SJCRH30 (cell line): ENCODE measurements around the gene RANBP10. TPM values are rescaled to one million over a fixed set of nuclear protein-coding genes. Genes with fewer than 3 reads are reported as not detected.
"Not testable (repeated sequence)": the region's sequence is repeated elsewhere in the genome, so short reads cannot be mapped to it uniquely, and the experiment has no call there.

Source experiments
- DNase-seq, 2 experiments: peaks; one replicate each; pipeline ENCODE4 v3.0.0-alpha.2; 2015 to 2020
- H3K27ac ChIP-seq: fragments of 250-450 bp; sonication (Bioruptor Pico); 2 replicates; pipeline ENCODE4 v1.5.1; 2020; ENCODE audit warnings: mild to moderate bottlenecking, moderate library complexity
- H3K27me3 ChIP-seq: fragments of 250-450 bp; sonication (Bioruptor Pico); 2 replicates; pipeline ENCODE4 v1.5.1; 2020; ENCODE audit warnings: mild to moderate bottlenecking, moderate library complexity
- H3K36me3 ChIP-seq: fragments of 250-450 bp; sonication (Bioruptor Pico); 2 replicates; pipeline ENCODE4 v1.5.1; 2020; ENCODE audit warnings: mild to moderate bottlenecking, moderate library complexity
- H3K4me1 ChIP-seq: fragments of 250-450 bp; sonication (Bioruptor Pico); 2 replicates; pipeline ENCODE4 v1.5.1; 2020; ENCODE audit warnings: mild to moderate bottlenecking, moderate library complexity
- H3K4me3 ChIP-seq: fragments of 250-450 bp; sonication (Bioruptor Pico); 2 replicates; pipeline ENCODE4 v1.5.1; 2020; ENCODE audit warnings: mild to moderate bottlenecking, moderate library complexity
- H3K9me3 ChIP-seq: fragments of 250-450 bp; sonication (Bioruptor Pico); replicated peaks from 2 replicates; pipeline ENCODE4 v1.5.1; 2020; ENCODE audit warnings: mild to moderate bottlenecking, moderate library complexity
- total RNA-seq: library from RNA; depleted of rRNA; stranded (reverse); fragments of >200 nt; shearing (Covaris generic); gene quantifications from 2 replicates; pipeline ENCODE4 v1.2.3, GENCODE V29; 2014

Gene RANBP10
- total RNA-seq, 1 experiment from 2014 or later: 4.9 TPM

GRCh38 chr16:67758966-67759365, 47.4 kb downstream of the RANBP10 start:
- no peak overlapping the region for H3K4me3 ChIP-seq
- no peaks in the 10 kb centered on the region for H3K4me1 ChIP-seq
- no peak overlapping the region for H3K27ac ChIP-seq
- no peaks in the 10 kb centered on the region for H3K9me3 ChIP-seq
- H3K36me3 ChIP-seq: no peaks in the 10 kb centered on the region
- DNase-seq: no peak
- no peaks in the 10 kb centered on the region for H3K27me3 ChIP-seq

GRCh38 chr16:67758006-67758405, 48.4 kb downstream of the RANBP10 start:
- H3K27me3 ChIP-seq: no peaks in the 10 kb centered on the region
- H3K9me3 ChIP-seq: no peaks in the 10 kb centered on the region
- H3K4me1 ChIP-seq: no peaks in the 10 kb centered on the region
- no peaks in the 10 kb centered on the region for H3K36me3 ChIP-seq
- no peak overlapping the region for H3K27ac ChIP-seq
- no peak for DNase-seq
- H3K4me3 ChIP-seq: no peak overlapping the region

GRCh38 chr16:67752641-67753040, 53.7 kb downstream of the RANBP10 start:
- DNase-seq: no peak
- Histone ChIP-seq H3K4me3 (no peak overlapping the region), H3K27ac (no peak overlapping the region), H3K4me1 (no peaks in the 10 kb centered on the region), H3K9me3 (no peaks in the 10 kb centered on the region), H3K27me3 (no peaks in the 10 kb centered on the region), H3K36me3 (no peaks in the 10 kb centered on the region)

GRCh38 chr16:67751331-67751730, 55.0 kb downstream of the RANBP10 start:
- H3K36me3 ChIP-seq, H3K4me3 ChIP-seq, H3K4me1 ChIP-seq, H3K27ac ChIP-seq, DNase-seq, H3K9me3 ChIP-seq, H3K27me3 ChIP-seq: not testable (repeated sequence)

GRCh38 chr16:67750466-67750865, 55.9 kb downstream of the RANBP10 start:
- Histone ChIP-seq H3K36me3 (no peaks in the 10 kb centered on the region), H3K4me1 (no peaks in the 10 kb centered on the region), H3K27ac (no peak overlapping the region), H3K27me3 (no peaks in the 10 kb centered on the region), H3K9me3 (no peaks in the 10 kb centered on the region), H3K4me3 (no peak overlapping the region)
- no peak for DNase-seq

- Histone ChIP-seq H3K27me3 (no peaks in the 10 kb centered on the region), H3K36me3 (no peaks in the 10 kb centered on the region), H3K9me3 (no peaks in the 10 kb centered on the region), H3K4me1 (no peaks in the 10 kb centered on the region), H3K4me3 (no peak overlapping the region), H3K27ac (no peak overlapping the region)
- DNase-seq: no peak
Observed at GRCh38 chr16:67749436-67750078, 56.8 kb downstream of the RANBP10 start.

- Histone ChIP-seq H3K9me3 (no peaks in the 10 kb centered on the region), H3K4me3 (no peak overlapping the region), H3K27ac (no peak overlapping the region), H3K4me1 (no peaks in the 10 kb centered on the region), H3K36me3 (no peaks in the 10 kb centered on the region), H3K27me3 (no peaks in the 10 kb centered on the region)
- no peak for DNase-seq
Observed at GRCh38 chr16:67748834-67749233, 57.5 kb downstream of the RANBP10 start.

- no peak overlapping the region for H3K4me3 ChIP-seq
- H3K9me3 ChIP-seq: no peaks in the 10 kb centered on the region
- H3K4me1 ChIP-seq: no peaks in the 10 kb centered on the region
- H3K27ac ChIP-seq: no peak overlapping the region
- DNase-seq: no peak
- H3K27me3 ChIP-seq: no peaks in the 10 kb centered on the region
- no peaks in the 10 kb centered on the region for H3K36me3 ChIP-seq
Observed at GRCh38 chr16:67746846-67747245, 59.5 kb downstream of the RANBP10 start.

- no peak for DNase-seq
- H3K27ac ChIP-seq: no peak overlapping the region
- H3K27me3 ChIP-seq: no peaks in the 10 kb centered on the region
- H3K4me1 ChIP-seq: no peaks in the 10 kb centered on the region
- H3K36me3 ChIP-seq: no peaks in the 10 kb centered on the region
- no peak overlapping the region for H3K4me3 ChIP-seq
- H3K9me3 ChIP-seq: no peaks in the 10 kb centered on the region
Observed at GRCh38 chr16:67741118-67741517, 65.2 kb downstream of the RANBP10 start.

GRCh38 chr16:67740391-67740790, 66.0 kb downstream of the RANBP10 start:
- DNase-seq: no peak
- no peaks in the 10 kb centered on the region for H3K4me1 ChIP-seq
- no peaks in the 10 kb centered on the region for H3K9me3 ChIP-seq
- H3K36me3 ChIP-seq: no peaks in the 10 kb centered on the region
- H3K27ac ChIP-seq: no peak overlapping the region
- no peaks in the 10 kb centered on the region for H3K27me3 ChIP-seq
- no peak overlapping the region for H3K4me3 ChIP-seq

GRCh38 chr16:67736858-67737257, 69.5 kb downstream of the RANBP10 start:
- H3K27ac ChIP-seq: no peak overlapping the region
- no peaks in the 10 kb centered on the region for H3K4me1 ChIP-seq
- H3K27me3 ChIP-seq: no peaks in the 10 kb centered on the region
- no peak for DNase-seq
- no peaks in the 10 kb centered on the region for H3K36me3 ChIP-seq
- no peak overlapping the region for H3K4me3 ChIP-seq
- H3K9me3 ChIP-seq: no peaks in the 10 kb centered on the region

- Histone ChIP-seq H3K4me1 (no peaks in the 10 kb centered on the region), H3K4me3 (no peak overlapping the region), H3K27me3 (no peaks in the 10 kb centered on the region), H3K27ac (no peak overlapping the region), H3K9me3 (no peaks in the 10 kb centered on the region), H3K36me3 (no peaks in the 10 kb centered on the region)
- DNase-seq: no peak
Observed at GRCh38 chr16:67734731-67735201, 71.6 kb downstream of the RANBP10 start.

- Histone ChIP-seq H3K9me3 (no peaks in the 10 kb centered on the region), H3K27ac (no peak overlapping the region), H3K4me1 (no peaks in the 10 kb centered on the region), H3K36me3 (no peaks in the 10 kb centered on the region), H3K27me3 (no peaks in the 10 kb centered on the region), H3K4me3 (no peak overlapping the region)
- no peak for DNase-seq
Observed at GRCh38 chr16:67733734-67734470, 72.5 kb downstream of the RANBP10 start.

GRCh38 chr16:67731753-67732095, 74.6 kb downstream of the RANBP10 start:
- H3K27me3 ChIP-seq: no peaks in the 10 kb centered on the region
- H3K4me1 ChIP-seq: no peaks in the 10 kb centered on the region
- H3K4me3 ChIP-seq: no peak overlapping the region
- no peaks in the 10 kb centered on the region for H3K9me3 ChIP-seq
- H3K36me3 ChIP-seq: no peaks in the 10 kb centered on the region
- H3K27ac ChIP-seq: no peak overlapping the region
- no peak for DNase-seq

- H3K27ac ChIP-seq: no peak overlapping the region
- no peaks in the 10 kb centered on the region for H3K4me1 ChIP-seq
- no peaks in the 10 kb centered on the region for H3K9me3 ChIP-seq
- H3K4me3 ChIP-seq: no peak overlapping the region
- DNase-seq: no peak
- no peaks in the 10 kb centered on the region for H3K36me3 ChIP-seq
- H3K27me3 ChIP-seq: no peaks in the 10 kb centered on the region
Observed at GRCh38 chr16:67731071-67731752, 75.1 kb downstream of the RANBP10 start.
